Fibroblast of peridontal ligament (primary cell): ENCODE results near the gene COL25A1.
"Not testable (repeated sequence)": the region's sequence is repeated elsewhere in the genome, so short reads cannot be mapped to it uniquely, and the experiment has no call there.

Source experiments
- DNase-seq: peaks from one replicate; pipeline ENCODE4 v3.0.0-alpha.2; 2010; ENCODE audit errors: extremely low read depth

Gene COL25A1

GRCh38 chr4:109169170-109169569 is 133.3 kb downstream of the COL25A1 start:
- no peak for DNase-seq

GRCh38 chr4:109166586-109166985 is 135.9 kb downstream of the COL25A1 start:
- DNase-seq: no peak

- no peak for DNase-seq
These were observed 136.3 kb downstream of the COL25A1 start for GRCh38 chr4:109166126-109166525.

- peak; percentile 38 for DNase-seq
These were observed 138.4 kb downstream of the COL25A1 start for GRCh38 chr4:109164011-109164410.

- DNase-seq: no peak
These were observed 139.0 kb downstream of the COL25A1 start for GRCh38 chr4:109163493-109163892.

- no peak for DNase-seq
These were observed 139.7 kb downstream of the COL25A1 start for GRCh38 chr4:109162759-109163158.

GRCh38 chr4:109160494-109160893 is 142.0 kb downstream of the COL25A1 start:
- no peak for DNase-seq

GRCh38 chr4:109157696-109158095 is 144.8 kb downstream of the COL25A1 start:
- DNase-seq: no peak

- DNase-seq: no peak
These were observed 145.3 kb downstream of the COL25A1 start for GRCh38 chr4:109157205-109157604.

- DNase-seq: peak; percentile 80
These were observed 146.1 kb downstream of the COL25A1 start for GRCh38 chr4:109156356-109156755.

GRCh38 chr4:109155682-109156283 is 146.7 kb downstream of the COL25A1 start:
- DNase-seq: peak; percentile 28

GRCh38 chr4:109155084-109155483 is 147.4 kb downstream of the COL25A1 start:
- no peak for DNase-seq

- no peak for DNase-seq
These were observed 148.0 kb downstream of the COL25A1 start for GRCh38 chr4:109154424-109154823.

GRCh38 chr4:109149836-109150235 is 152.6 kb downstream of the COL25A1 start:
- DNase-seq: no peak

- DNase-seq: no peak
These were observed 153.8 kb downstream of the COL25A1 start for GRCh38 chr4:109148577-109149075.

- DNase-seq: no peak
These were observed 155.3 kb downstream of the COL25A1 start for GRCh38 chr4:109147135-109147534.

- DNase-seq: no peak
These were observed 156.0 kb downstream of the COL25A1 start for GRCh38 chr4:109146499-109146898.

- not testable (repeated sequence) for DNase-seq
These were observed 164.3 kb downstream of the COL25A1 start for GRCh38 chr4:109138125-109138524.

- DNase-seq: no peak
These were observed 167.5 kb downstream of the COL25A1 start for GRCh38 chr4:109134921-109135320.

- DNase-seq: peak; percentile 51
These were observed 168.2 kb downstream of the COL25A1 start for GRCh38 chr4:109134268-109134667.

GRCh38 chr4:109131559-109131958 is 170.9 kb downstream of the COL25A1 start:
- no peak for DNase-seq

GRCh38 chr4:109128589-109128988 is 173.9 kb downstream of the COL25A1 start:
- no peak for DNase-seq

GRCh38 chr4:109127866-109128265 is 174.6 kb downstream of the COL25A1 start:
- no peak for DNase-seq

GRCh38 chr4:109126856-109127255 is 175.6 kb downstream of the COL25A1 start:
- peak; percentile 35 for DNase-seq
